AG10803 (cell line): ENCODE data around the gene ANGPTL3.
"Not testable (repeated sequence)": the region's sequence is repeated elsewhere in the genome, so short reads cannot be mapped to it uniquely, and the experiment has no call there.

Experiments used
- DNase-seq: peaks from one replicate; pipeline ENCODE4 v3.0.0; 2010; ENCODE audit warnings: low read depth
- H3K4me3 ChIP-seq: 2 replicates; pipeline ENCODE4 v1.5.1; 2011; ENCODE audit warnings: mild to moderate bottlenecking, low read length, control low read depth
- TF ChIP-seq, protein P1 (sequence below): conservative IDR thresholded peaks from 2 replicates; pipeline ENCODE4 v1.5.1; 2011; ENCODE audit warnings: mild to moderate bottlenecking, low read length, control low read depth, inconsistent platforms

The ANGPTL3 gene, protein sequence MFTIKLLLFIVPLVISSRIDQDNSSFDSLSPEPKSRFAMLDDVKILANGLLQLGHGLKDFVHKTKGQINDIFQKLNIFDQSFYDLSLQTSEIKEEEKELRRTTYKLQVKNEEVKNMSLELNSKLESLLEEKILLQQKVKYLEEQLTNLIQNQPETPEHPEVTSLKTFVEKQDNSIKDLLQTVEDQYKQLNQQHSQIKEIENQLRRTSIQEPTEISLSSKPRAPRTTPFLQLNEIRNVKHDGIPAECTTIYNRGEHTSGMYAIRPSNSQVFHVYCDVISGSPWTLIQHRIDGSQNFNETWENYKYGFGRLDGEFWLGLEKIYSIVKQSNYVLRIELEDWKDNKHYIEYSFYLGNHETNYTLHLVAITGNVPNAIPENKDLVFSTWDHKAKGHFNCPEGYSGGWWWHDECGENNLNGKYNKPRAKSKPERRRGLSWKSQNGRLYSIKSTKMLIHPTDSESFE

DNA sequence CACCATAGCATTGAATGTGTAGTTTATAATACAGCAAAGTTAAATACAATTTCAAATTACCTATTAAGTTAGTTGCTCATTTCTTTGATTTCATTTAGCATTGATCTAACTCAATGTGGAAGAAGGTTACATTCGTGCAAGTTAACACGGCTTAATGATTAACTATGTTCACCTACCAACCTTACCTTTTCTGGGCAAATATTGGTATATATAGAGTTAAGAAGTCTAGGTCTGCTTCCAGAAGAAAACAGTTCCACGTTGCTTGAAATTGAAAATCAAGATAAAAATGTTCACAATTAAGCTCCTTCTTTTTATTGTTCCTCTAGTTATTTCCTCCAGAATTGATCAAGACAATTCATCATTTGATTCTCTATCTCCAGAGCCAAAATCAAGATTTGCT is at the start of gene ANGPTL3:
ANGPTL3 (plus strand) TSS at position 240 of the 400 bp plus-strand sequence; CDS start at position 287, 47 bp downstream.
- no peak within 1 kb of the TSS for H3K4me3 ChIP-seq
- TF ChIP-seq, protein P1, sequence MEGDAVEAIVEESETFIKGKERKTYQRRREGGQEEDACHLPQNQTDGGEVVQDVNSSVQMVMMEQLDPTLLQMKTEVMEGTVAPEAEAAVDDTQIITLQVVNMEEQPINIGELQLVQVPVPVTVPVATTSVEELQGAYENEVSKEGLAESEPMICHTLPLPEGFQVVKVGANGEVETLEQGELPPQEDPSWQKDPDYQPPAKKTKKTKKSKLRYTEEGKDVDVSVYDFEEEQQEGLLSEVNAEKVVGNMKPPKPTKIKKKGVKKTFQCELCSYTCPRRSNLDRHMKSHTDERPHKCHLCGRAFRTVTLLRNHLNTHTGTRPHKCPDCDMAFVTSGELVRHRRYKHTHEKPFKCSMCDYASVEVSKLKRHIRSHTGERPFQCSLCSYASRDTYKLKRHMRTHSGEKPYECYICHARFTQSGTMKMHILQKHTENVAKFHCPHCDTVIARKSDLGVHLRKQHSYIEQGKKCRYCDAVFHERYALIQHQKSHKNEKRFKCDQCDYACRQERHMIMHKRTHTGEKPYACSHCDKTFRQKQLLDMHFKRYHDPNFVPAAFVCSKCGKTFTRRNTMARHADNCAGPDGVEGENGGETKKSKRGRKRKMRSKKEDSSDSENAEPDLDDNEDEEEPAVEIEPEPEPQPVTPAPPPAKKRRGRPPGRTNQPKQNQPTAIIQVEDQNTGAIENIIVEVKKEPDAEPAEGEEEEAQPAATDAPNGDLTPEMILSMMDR, result no peak
- no peak for DNase-seq

DNA sequence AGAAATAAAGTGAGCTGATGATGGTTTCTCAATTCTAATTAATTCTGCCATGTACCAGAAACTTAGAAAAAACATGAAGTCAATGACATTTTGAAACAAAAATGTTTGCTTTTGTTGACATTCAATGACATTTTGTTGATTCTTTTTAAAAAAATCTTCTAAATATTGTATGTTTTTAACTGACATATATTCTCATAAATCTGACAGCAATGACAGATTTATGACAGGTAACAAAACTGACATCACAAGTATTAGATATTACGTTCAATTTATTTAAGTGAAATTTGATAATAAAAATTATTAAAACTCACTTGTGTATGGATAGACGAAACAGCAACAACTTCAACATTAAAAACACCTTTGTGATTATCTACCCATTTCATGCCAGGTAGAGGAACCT is 36.0 kb upstream of the ANGPTL3 start:
- DNase-seq, result no peak
- TF ChIP-seq, protein P1, result no peak
- no peak overlapping the region for H3K4me3 ChIP-seq

DNA sequence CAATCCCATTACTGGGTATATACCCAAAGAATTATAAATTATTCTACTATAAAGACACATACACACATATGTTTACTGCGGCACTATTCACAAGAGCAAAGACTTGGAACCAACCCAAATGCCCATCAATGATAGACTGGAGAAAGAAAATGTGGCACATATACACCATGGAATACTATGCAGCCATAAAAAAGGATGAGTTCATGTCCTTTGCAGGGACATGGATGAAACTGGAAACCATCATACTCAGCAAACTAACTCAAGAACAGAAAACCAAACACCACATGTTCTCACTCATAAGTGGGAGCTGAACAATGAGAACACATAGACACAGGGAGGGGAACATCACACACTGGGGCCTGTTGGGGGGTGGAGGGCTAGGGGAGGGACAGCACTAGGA is 30.1 kb upstream of the ANGPTL3 start:
- not testable (repeated sequence) for DNase-seq, H3K4me3 ChIP-seq

DNA sequence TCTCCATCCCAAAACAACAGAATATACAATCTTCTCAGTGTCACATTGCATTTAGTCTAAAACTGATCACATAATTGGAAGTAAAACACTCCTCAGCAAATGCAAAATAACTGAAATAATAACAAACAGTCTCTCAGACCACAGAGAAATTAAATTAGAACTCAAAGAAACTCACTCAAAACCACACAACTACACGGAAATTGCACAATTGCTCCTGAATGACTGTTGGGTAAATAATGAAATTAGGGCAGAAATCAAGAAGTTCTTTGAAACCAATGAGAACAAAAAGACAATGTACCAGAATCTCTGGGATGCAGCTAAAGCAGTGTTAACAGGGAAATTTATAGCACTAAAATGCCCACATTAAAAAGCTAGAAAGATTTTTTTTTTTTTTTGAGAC is 29.4 kb upstream of the ANGPTL3 start:
- not testable (repeated sequence) for H3K4me3 ChIP-seq, DNase-seq

- H3K4me3 ChIP-seq, DNase-seq: not testable (repeated sequence)
Measured at GRCh38 chr1:62571517-62571916, 25.8 kb upstream of the ANGPTL3 start.

DNA sequence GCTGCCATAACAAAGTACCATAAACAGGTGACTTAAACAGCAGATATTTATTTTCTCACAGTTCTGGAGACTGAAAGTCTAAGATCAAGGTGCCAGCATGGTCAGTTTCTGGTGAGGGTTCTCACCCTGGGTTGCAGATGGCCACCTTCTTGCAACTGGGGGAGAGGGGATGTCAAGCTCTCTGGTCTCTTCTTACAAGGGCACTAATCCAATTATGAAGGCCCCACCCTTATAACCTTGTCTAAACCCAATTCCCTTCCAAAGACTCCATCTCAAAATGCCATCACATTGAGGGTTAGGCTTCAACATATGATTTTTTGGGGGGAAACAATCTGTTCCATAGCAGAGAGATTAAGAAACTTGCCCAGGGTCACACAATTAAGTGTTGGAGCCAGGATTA is 24.8 kb upstream of the ANGPTL3 start:
- TF ChIP-seq, protein P1, result no peak
- H3K4me3 ChIP-seq, result no peak overlapping the region
- no peak for DNase-seq

DNA sequence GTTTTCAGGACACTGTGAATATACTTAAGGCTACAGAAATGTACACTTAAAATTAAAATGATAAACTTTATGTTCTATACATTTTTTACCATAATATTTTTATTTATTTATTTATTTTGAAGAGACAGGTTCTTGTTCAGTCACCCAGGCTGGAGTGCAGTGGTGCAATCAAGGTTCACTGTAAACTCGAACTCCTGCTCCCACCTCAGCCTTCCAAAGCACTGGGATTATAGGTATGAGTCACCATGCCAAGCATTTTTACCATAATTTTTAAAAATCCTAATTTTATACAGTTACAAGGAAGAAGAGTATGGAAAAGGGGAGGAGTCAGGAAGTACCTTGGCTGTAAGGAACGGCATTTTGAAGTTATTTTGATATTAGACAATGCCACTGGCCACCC is 23.6 kb upstream of the ANGPTL3 start:
- H3K4me3 ChIP-seq, result no peak overlapping the region
- no peak for DNase-seq
- TF ChIP-seq, protein P1, result no peak

DNA sequence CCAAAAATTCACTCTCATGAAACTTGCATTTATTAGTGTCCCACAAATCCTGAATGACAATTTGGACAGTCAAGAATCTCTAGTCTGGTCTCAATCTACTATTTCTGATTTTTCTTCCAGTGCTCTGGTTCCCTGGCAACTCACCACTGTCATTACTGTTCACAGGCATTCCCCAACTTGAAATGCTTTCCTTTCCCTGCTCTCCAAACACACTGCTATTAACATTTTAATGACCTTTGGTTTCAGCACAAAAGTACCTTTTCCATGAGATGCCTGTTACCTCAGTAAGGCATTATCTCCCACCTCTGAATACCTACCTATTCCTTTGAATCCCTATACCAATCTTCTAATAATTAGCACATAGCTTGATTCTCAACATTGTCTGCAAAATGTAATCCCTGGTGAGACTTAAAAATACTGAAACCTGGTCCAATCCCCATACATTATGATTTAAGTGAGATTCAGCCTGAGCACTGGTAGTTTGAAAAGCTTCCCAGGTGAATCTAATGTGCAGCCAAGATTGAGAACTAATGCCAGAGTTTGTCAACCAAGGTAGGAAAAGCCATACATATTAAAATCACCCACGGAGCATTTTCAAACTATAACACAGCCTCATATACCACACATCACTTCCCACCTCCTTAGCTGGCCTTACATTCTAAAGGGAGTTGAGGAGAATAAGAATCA is 11.7 kb upstream of the ANGPTL3 start:
- TF ChIP-seq, protein P1, result no peak
- no peak overlapping the region for H3K4me3 ChIP-seq
- DNase-seq, result no peak
